Measurements from ENCODE around the gene UBE2F. TPM values are rescaled to one million over a fixed set of nuclear protein-coding genes. Genes with fewer than 3 reads are reported as not detected.

The UBE2F gene
- total and polyA plus RNA-seq, 9 of the 15 experiments (the other 6 are each of a cell fraction or from before 2014, with no cell fraction given) = 18.1 to 88.1 (median 53.0) TPM

DNA sequence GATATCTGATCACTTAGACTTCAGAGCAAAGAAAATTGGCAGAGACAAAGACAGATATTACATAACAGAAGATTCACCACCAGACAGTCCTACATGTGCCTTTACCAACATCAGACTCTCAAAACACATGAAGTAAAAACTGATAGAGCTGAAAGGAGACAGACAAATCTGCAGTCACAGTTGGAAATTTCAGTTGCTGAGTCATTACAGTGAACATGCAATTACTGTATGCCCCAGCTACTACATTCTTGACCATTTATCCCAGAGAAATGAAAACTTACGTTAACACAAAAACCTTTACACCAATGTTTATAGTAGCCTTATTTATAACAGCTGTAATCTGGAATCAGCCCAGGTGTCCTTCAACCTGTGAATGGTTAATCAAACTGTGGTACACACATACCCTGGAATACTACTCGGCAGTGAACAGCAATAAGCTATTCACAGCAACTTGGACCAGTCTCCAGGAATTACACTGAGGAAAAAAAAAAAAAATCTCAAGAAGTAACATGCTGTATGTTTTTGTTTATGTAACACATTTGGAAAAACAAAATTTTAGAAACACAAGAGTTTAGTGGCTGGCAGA, 86.5 kb downstream of the UBE2F start (continued):
- TF ChIP-seq CBX3 (IDR thresholded peaks at IDR 0.05; ENCODE audit: borderline replicate concordance in 1 of 2, low read length in 2 of 2) (peak in 1 of 2 experiments; percentile 52; a peak in 1 of 3 replicates), EP400 (IDR thresholded peaks at IDR 0.05) (0 out of 2 replicates have a peak, but pooled peaks have one; percentile 30), MAFK (IDR thresholded peaks at IDR 0.05; ENCODE audit: low read length) (peak; percentile 67; the same call in 1 of the 2 replicates), POLR3A (IDR thresholded peaks at IDR 0.05; ENCODE audit: borderline replicate concordance, extremely low read depth, insufficient read depth, insufficient read length) (no peak), DDX20 (tag; IDR thresholded peaks at IDR 0.05; ENCODE audit: low read depth) (no peak), KDM1A (IDR thresholded peaks at IDR 0.05) (0 out of 4 replicates have a peak, but pooled peaks of 1 of the 2 experiments have one; percentile 48), GABPB2 (CRISPR knock-in tag; conservative IDR thresholded peaks at IDR 0.05) (no peak), ZNF717 (CRISPR knock-in tag; IDR thresholded peaks at IDR 0.05) (no peak), PHB (CRISPR knock-in tag; IDR thresholded peaks at IDR 0.05) (no peak), PYGO2 (tag; IDR thresholded peaks at IDR 0.05) (no peak), ETV5 (CRISPR knock-in tag; IDR thresholded peaks at IDR 0.05; ENCODE audit: low read depth) (no peak), PTTG1 (tag; IDR thresholded peaks at IDR 0.05; ENCODE audit: low read depth) (no peak), JUND (IDR thresholded peaks at IDR 0.05; ENCODE audit: borderline replicate concordance, low read depth, low read length) (0 out of 2 replicates have a peak, but pooled peaks have one; percentile 5), JUND (tag; IDR thresholded peaks at IDR 0.05; ENCODE audit: borderline replicate concordance, low read depth, low read length) (peak; percentile 43; the same call in 1 of the 3 replicates), SAP30 (IDR thresholded peaks at IDR 0.05; ENCODE audit: borderline replicate concordance, insufficient read depth, low read depth, low read length, poor library complexity, severe bottlenecking) (no peak), L3MBTL2 (IDR thresholded peaks at IDR 0.05) (no peak; the same call in 1 of the 2 replicates), GATAD2A (IDR thresholded peaks at IDR 0.05) (no peak), ZNF239 (CRISPR knock-in tag; IDR thresholded peaks at IDR 0.05) (no peak), GABPB1 (CRISPR knock-in tag; IDR thresholded peaks at IDR 0.05) (no peak), ZNF133 (CRISPR knock-in tag; IDR thresholded peaks at IDR 0.05) (no peak), RBM25 (IDR thresholded peaks at IDR 0.05; ENCODE audit: low read depth, low read length, severe bottlenecking) (peak; percentile 54), CXXC5 (CRISPR knock-in tag; IDR thresholded peaks at IDR 0.05) (no peak)
- TF ChIP-seq, protein P1, sequence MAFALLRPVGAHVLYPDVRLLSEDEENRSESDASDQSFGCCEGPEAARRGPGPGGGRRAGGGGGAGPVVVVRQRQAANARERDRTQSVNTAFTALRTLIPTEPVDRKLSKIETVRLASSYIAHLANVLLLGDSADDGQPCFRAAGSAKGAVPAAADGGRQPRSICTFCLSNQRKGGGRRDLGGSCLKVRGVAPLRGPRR (CRISPR knock-in tag; IDR thresholded peaks at IDR 0.05) = no peak
- TF ChIP-seq, protein P2, sequence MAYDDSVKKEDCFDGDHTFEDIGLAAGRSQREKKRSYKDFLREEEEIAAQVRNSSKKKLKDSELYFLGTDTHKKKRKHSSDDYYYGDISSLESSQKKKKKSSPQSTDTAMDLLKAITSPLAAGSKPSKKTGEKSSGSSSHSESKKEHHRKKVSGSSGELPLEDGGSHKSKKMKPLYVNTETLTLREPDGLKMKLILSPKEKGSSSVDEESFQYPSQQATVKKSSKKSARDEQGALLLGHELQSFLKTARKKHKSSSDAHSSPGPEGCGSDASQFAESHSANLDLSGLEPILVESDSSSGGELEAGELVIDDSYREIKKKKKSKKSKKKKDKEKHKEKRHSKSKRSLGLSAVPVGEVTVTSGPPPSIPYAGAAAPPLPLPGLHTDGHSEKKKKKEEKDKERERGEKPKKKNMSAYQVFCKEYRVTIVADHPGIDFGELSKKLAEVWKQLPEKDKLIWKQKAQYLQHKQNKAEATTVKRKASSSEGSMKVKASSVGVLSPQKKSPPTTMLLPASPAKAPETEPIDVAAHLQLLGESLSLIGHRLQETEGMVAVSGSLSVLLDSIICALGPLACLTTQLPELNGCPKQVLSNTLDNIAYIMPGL (CRISPR knock-in tag; IDR thresholded peaks at IDR 0.05) = no peak
- TF ChIP-seq, protein P3, sequence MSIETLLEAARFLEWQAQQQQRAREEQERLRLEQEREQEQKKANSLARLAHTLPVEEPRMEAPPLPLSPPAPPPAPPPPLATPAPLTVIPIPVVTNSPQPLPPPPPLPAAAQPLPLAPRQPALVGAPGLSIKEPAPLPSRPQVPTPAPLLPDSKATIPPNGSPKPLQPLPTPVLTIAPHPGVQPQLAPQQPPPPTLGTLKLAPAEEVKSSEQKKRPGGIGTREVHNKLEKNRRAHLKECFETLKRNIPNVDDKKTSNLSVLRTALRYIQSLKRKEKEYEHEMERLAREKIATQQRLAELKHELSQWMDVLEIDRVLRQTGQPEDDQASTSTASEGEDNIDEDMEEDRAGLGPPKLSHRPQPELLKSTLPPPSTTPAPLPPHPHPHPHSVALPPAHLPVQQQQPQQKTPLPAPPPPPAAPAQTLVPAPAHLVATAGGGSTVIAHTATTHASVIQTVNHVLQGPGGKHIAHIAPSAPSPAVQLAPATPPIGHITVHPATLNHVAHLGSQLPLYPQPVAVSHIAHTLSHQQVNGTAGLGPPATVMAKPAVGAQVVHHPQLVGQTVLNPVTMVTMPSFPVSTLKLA (conservative IDR thresholded peaks at IDR 0.05) = 0 out of 4 replicates have a peak, but pooled peaks of 1 of the 2 experiments have one; percentile 1
- TF ChIP-seq, protein P4, sequence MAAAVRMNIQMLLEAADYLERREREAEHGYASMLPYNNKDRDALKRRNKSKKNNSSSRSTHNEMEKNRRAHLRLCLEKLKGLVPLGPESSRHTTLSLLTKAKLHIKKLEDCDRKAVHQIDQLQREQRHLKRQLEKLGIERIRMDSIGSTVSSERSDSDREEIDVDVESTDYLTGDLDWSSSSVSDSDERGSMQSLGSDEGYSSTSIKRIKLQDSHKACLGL (CRISPR knock-in tag; IDR thresholded peaks at IDR 0.05; ENCODE audit: borderline replicate concordance, poor library complexity, severe bottlenecking) = no peak

Data from K562 (cell line).